ENCODE data around the gene PRKAR1B.

PRKAR1B gene

GRCh38 chr7:699476-700170, 27.5 kb downstream of the PRKAR1B start:
- H3K4me3 ChIP-seq (ENCODE audit: insufficient read length, low read depth) = no peak overlapping the region
- no peak for DNase-seq (ENCODE audit: low read depth, low spot score)
- H3K36me3 ChIP-seq (ENCODE audit: insufficient read depth, insufficient read length, low read length) = peaks cover 26% of the 10 kb centered on the region
- H3K9ac ChIP-seq (ENCODE audit: insufficient read length, low read depth) = no peak overlapping the region
- no peak for TF ChIP-seq YY1 (IDR thresholded peaks at IDR 0.05; ENCODE audit: insufficient read depth, insufficient read length)
- no peak for TF ChIP-seq ZNF274 (IDR thresholded peaks at IDR 0.05; ENCODE audit: low read depth, low read length)
- no peak for TF ChIP-seq SUZ12 (IDR thresholded peaks at IDR 0.05; ENCODE audit: extremely low read depth, insufficient read depth, insufficient read length)
- H3K9me3 ChIP-seq (ENCODE audit: insufficient read depth, low read length) = peaks cover 17% of the 10 kb centered on the region
- H3K27me3 ChIP-seq (ENCODE audit: insufficient read depth, insufficient read length) = no peaks in the 10 kb centered on the region
- peaks cover 15% of the 10 kb centered on the region for H3K4me1 ChIP-seq (ENCODE audit: insufficient read depth, insufficient read length)

- H3K4me1 ChIP-seq (ENCODE audit: insufficient read depth, insufficient read length) = peaks cover 15% of the 10 kb centered on the region
- no peak overlapping the region for H3K9ac ChIP-seq (ENCODE audit: insufficient read length, low read depth)
- peaks cover 11% of the 10 kb centered on the region for H3K9me3 ChIP-seq (ENCODE audit: insufficient read depth, low read length)
- no peak for TF ChIP-seq ZNF274 (IDR thresholded peaks at IDR 0.05; ENCODE audit: low read depth, low read length)
- no peak for TF ChIP-seq SUZ12 (IDR thresholded peaks at IDR 0.05; ENCODE audit: extremely low read depth, insufficient read depth, insufficient read length)
- TF ChIP-seq YY1 (IDR thresholded peaks at IDR 0.05; ENCODE audit: insufficient read depth, insufficient read length) = no peak
- no peak for DNase-seq (ENCODE audit: low read depth, low spot score)
- no peaks in the 10 kb centered on the region for H3K27me3 ChIP-seq (ENCODE audit: insufficient read depth, insufficient read length)
- H3K36me3 ChIP-seq (ENCODE audit: insufficient read depth, insufficient read length, low read length) = peaks cover 26% of the 10 kb centered on the region
- no peak overlapping the region for H3K4me3 ChIP-seq (ENCODE audit: insufficient read length, low read depth)
Observed at GRCh38 chr7:698515-699475, 28.3 kb downstream of the PRKAR1B start.

GRCh38 chr7:696812-697551, 30.1 kb downstream of the PRKAR1B start:
- no peak for DNase-seq (ENCODE audit: low read depth, low spot score)
- Histone ChIP-seq H3K27me3 (ENCODE audit: insufficient read depth, insufficient read length) (no peaks in the 10 kb centered on the region), H3K9me3 (ENCODE audit: insufficient read depth, low read length) (no peaks in the 10 kb centered on the region), H3K36me3 (ENCODE audit: insufficient read depth, insufficient read length, low read length) (peaks cover 30% of the 10 kb centered on the region), H3K4me1 (ENCODE audit: insufficient read depth, insufficient read length) (peaks cover 15% of the 10 kb centered on the region), H3K9ac (ENCODE audit: insufficient read length, low read depth) (peak overlapping the region; percentile 52), H3K4me3 (ENCODE audit: insufficient read length, low read depth) (no peak overlapping the region)
- no peak for TF ChIP-seq SUZ12 (IDR thresholded peaks at IDR 0.05; ENCODE audit: extremely low read depth, insufficient read depth, insufficient read length)
- TF ChIP-seq YY1 (IDR thresholded peaks at IDR 0.05; ENCODE audit: insufficient read depth, insufficient read length) = no peak
- TF ChIP-seq ZNF274 (IDR thresholded peaks at IDR 0.05; ENCODE audit: low read depth, low read length) = no peak

GRCh38 chr7:696426-696811, 30.7 kb downstream of the PRKAR1B start:
- H3K4me3 ChIP-seq (ENCODE audit: insufficient read length, low read depth) = no peak overlapping the region
- H3K36me3 ChIP-seq (ENCODE audit: insufficient read depth, insufficient read length, low read length) = peaks cover 30% of the 10 kb centered on the region
- no peaks in the 10 kb centered on the region for H3K27me3 ChIP-seq (ENCODE audit: insufficient read depth, insufficient read length)
- no peaks in the 10 kb centered on the region; the same call in 1 of the 2 replicates for H3K9me3 ChIP-seq (ENCODE audit: insufficient read depth, low read length)
- H3K9ac ChIP-seq (ENCODE audit: insufficient read length, low read depth) = no peak overlapping the region
- no peak for DNase-seq (ENCODE audit: low read depth, low spot score)
- no peak for TF ChIP-seq ZNF274 (IDR thresholded peaks at IDR 0.05; ENCODE audit: low read depth, low read length)
- no peak for TF ChIP-seq SUZ12 (IDR thresholded peaks at IDR 0.05; ENCODE audit: extremely low read depth, insufficient read depth, insufficient read length)
- TF ChIP-seq YY1 (IDR thresholded peaks at IDR 0.05; ENCODE audit: insufficient read depth, insufficient read length) = no peak
- H3K4me1 ChIP-seq (ENCODE audit: insufficient read depth, insufficient read length) = peaks cover 15% of the 10 kb centered on the region

GRCh38 chr7:693280-693679, 33.8 kb downstream of the PRKAR1B start:
- Histone ChIP-seq H3K4me3 (ENCODE audit: insufficient read length, low read depth) (no peak overlapping the region), H3K27me3 (ENCODE audit: insufficient read depth, insufficient read length) (no peaks in the 10 kb centered on the region), H3K36me3 (ENCODE audit: insufficient read depth, insufficient read length, low read length) (peaks cover 24% of the 10 kb centered on the region), H3K9ac (ENCODE audit: insufficient read length, low read depth) (no peak overlapping the region), H3K9me3 (ENCODE audit: insufficient read depth, low read length) (peaks cover 14% of the 10 kb centered on the region; the same call in 1 of the 2 replicates), H3K4me1 (ENCODE audit: insufficient read depth, insufficient read length) (peaks cover 4% of the 10 kb centered on the region)
- TF ChIP-seq ZNF274 (IDR thresholded peaks at IDR 0.05; ENCODE audit: low read depth, low read length) (no peak), YY1 (IDR thresholded peaks at IDR 0.05; ENCODE audit: insufficient read depth, insufficient read length) (no peak), SUZ12 (IDR thresholded peaks at IDR 0.05; ENCODE audit: extremely low read depth, insufficient read depth, insufficient read length) (no peak)
- no peak for DNase-seq (ENCODE audit: low read depth, low spot score)

GRCh38 chr7:691361-692045, 35.6 kb downstream of the PRKAR1B start:
- Histone ChIP-seq H3K4me1 (ENCODE audit: insufficient read depth, insufficient read length) (no peaks in the 10 kb centered on the region), H3K4me3 (ENCODE audit: insufficient read length, low read depth) (no peak overlapping the region), H3K9ac (ENCODE audit: insufficient read length, low read depth) (no peak overlapping the region), H3K27me3 (ENCODE audit: insufficient read depth, insufficient read length) (no peaks in the 10 kb centered on the region), H3K9me3 (ENCODE audit: insufficient read depth, low read length) (peaks cover 32% of the 10 kb centered on the region; the same call in 1 of the 2 replicates), H3K36me3 (ENCODE audit: insufficient read depth, insufficient read length, low read length) (peaks cover 20% of the 10 kb centered on the region)
- TF ChIP-seq ZNF274 (IDR thresholded peaks at IDR 0.05; ENCODE audit: low read depth, low read length) = no peak
- no peak for TF ChIP-seq SUZ12 (IDR thresholded peaks at IDR 0.05; ENCODE audit: extremely low read depth, insufficient read depth, insufficient read length)
- TF ChIP-seq YY1 (IDR thresholded peaks at IDR 0.05; ENCODE audit: insufficient read depth, insufficient read length) = no peak
- no peak for DNase-seq (ENCODE audit: low read depth, low spot score)

Measured in NT2/D1 (cell line).